Posterior vena cava (tissue), 2 donors: Measurements from ENCODE around the gene ZBTB33. TPM values are rescaled to one million over a fixed set of nuclear protein-coding genes. Genes with fewer than 3 reads are reported as not detected.

Source experiments
- DNase-seq: peaks from one replicate; pipeline ENCODE4 v3.0.0-alpha.2; 2020; ENCODE audit warnings: low spot score
- intact Hi-C, 2 donors: fragments of 100-400 bp; cut with DNase I; formaldehyde crosslinking; loops; one replicate each; pipeline versions ENCODE4 v1.14.1 to v1.14.2; 2022 to 2023
- total RNA-seq, 2 donors: library from RNA; stranded (reverse); fragmentation: NEBNext Ultra II Directional; extraction: Animal tissue kit (Norgen Biotek cat#: 25700); gene quantifications; one replicate each; pipeline ENCODE4 v1.2.1, GENCODE V29; 2021
- donor health status: DM: yes; HTN: yes; CAD: no.
- donor health status: DM: yes; HTN: yes; CAD: no.

ZBTB33 gene
- total RNA-seq, 2 donors from 2014 or later: 7.4 to 7.8 TPM

DNA sequence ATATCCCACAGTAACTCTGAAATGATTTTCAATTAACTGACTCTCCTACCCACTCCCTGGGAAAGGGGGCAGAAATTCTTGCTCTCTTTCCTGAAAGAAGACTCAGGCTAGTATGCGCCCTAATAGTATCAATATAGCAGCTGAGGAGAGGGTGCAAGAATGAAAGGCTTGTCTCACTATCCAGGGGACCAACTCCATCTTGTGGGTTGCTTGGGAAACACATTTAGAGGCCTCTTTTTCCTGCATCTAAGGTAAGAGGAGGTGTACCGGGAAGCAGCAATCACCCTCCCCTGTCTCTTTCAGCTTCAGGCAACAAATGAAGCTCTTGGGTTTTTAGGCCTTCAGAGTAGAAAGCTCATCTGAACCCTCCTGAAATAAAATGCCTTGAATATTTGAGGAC is 49.3 kb downstream of the ZBTB33 start:
- intact Hi-C loops: loop anchor here in 1 of 2 donors (10.0 kb wide), 1 partner anchor 1155 kb away; no protein-coding TSS in a partner anchor
- no peak for DNase-seq

DNA sequence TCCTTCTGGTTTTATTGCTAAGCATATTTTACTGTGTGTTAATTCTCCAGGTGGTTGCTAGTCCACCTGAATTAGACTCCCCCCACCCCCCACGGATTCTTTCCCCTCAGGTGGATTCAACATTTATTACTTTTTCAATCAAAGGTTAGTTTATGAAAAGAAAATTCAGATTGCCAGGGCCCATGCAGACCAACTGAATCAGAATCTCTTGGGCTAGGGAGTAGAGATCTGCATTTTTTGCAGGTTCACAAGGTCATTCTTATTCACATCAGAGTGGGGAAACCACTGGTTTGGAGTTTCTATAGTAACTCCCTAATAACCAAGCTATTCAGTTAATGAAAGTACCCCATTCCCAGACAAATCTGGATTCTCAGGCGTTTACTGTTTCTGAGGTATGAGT is 50.9 kb downstream of the ZBTB33 start:
- intact Hi-C loops: no loop called here
- DNase-seq: no peak

DNA sequence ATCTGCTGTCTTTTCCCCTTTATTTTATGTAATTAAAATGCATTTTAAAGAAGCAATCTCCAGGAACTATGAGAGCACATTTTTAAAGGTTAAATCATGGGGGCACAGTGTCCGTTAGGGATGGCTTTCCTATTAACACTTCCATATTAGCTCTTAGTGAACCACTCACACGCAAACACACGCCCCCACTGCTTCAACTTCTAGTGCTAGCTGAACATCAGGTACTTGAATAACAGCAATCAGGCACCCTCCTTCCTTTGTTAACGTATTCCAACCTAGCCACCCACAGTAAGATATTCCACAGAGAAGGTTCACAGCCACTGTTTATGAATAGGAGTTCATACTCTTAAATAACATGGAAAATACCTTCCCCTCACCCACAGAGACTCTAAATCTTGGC is 51.3 kb downstream of the ZBTB33 start:
- intact Hi-C loops: no loop called here
- DNase-seq: no peak

DNA sequence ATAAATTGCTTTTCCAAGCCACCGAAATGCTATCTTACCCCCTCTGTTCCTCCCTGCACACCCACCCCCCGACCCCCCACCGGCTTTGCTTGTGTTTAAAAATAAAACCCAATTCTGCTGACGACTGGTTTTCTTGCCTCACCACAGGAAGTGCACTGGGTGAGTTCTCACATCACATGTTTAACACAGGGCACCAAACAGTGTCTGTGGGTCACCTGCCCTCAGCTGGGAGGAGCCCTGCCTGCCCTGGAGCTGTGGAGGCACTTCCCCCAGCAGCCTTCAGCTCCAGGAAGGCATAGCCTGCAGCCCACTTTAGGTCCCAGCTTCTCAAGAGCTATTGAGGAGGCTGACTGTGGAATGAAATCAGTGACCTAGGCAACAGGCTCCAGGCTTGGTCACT is 51.8 kb downstream of the ZBTB33 start:
- DNase-seq: no peak
- intact Hi-C loops: no loop called here

DNA sequence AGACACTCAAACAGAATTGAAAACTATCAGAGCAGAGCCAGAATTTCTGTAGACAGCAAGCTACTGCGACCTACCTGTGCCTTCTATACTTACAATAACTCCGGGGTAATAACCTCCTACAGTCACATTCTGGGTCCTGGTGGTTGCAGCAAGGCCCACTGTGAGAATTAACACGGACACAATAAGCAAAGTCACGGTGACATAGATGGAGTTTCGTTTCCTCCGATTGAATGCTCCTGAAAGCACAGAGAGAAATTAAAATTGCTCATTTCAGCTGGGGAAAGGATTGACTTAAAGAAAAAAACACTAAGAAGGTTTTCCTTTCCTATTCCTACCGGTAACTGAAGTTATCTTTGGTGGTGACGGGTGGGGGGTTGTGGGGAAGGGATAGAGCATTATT is 53.6 kb downstream of the ZBTB33 start:
- intact Hi-C loops: no loop called here
- DNase-seq: no peak

DNA sequence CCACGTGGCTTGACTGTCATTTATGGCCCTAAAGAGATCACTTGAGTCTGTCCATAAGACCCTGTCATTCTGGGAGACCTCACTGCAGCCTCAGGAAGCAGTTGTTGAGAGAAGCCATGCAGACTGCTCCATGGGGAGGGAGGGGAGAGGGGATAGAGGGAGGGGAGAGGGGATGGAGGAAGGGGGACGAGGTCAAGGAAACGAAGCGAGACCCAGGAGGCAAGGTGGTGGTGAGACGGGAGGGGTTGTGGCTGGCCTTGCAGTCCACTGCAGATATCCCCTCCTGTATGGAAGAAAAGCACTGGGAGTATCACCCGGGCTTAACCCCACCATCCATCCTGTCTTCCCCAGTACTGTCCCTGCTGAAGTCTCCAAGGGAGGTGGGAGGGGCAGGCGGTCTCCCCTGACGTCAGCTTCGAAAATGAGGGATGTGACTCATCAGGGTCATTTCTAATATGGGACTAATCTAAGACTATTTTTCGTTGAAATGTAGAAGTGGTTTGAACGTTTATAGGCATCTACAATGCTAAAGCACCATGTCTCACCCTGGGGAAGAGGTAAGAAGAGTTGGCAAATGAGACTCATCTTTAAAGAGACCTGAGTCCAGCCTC is 55.0 kb downstream of the ZBTB33 start:
- DNase-seq: no peak
- intact Hi-C loops: no loop called here

DNA sequence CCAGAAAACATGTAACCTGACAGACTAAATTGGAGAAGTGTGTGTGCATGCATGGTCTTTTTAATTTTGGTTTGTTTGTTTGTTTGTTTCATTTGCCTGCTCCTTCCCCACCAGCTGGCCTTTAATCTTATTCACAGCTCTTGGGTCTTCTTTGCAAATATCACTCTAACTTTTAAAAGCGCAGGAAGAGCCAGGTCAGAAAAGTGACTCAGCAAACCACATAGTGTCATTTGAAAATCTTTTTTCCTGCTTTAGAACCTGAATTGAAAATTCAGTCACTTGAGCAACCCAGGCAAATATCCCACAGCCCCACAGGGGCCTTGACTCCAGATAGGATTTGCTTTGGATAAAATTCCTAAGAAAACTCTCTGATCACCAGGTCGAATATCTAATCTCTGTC is 56.0 kb downstream of the ZBTB33 start:
- DNase-seq: no peak
- intact Hi-C loops: no loop called here

Other genes starting within 250 kb of the ZBTB33 start
- not detected for gene RHOXF2B, start 173.1 kb upstream of the ZBTB33 start, total RNA-seq
- gene RHOXF1, start 134.9 kb upstream of the ZBTB33 start, total RNA-seq: not detected
- not detected for gene RHOXF2, start 92.2 kb upstream of the ZBTB33 start, total RNA-seq
- 1 to 10 TPM; 1.6 to 6.3 TPM for gene TMEM255A, start 60.6 kb downstream of the ZBTB33 start, total RNA-seq
- gene ATP1B4, start 111.3 kb downstream of the ZBTB33 start, total RNA-seq: not detected
- 100 to 1,000 TPM in 1 of 2 donors, 10 to 100 TPM in 1; 92.5 to 102 TPM for gene LAMP2, start 218.5 kb downstream of the ZBTB33 start, total RNA-seq